Right cardiac atrium (tissue), 5 donors: ENCODE data around the gene TMEM158. TPM values are rescaled to one million over a fixed set of nuclear protein-coding genes. Genes with fewer than 3 reads are reported as not detected.
A peak's percentile ranks its signal among the peaks of the same experiment; 100 is the strongest.

Experiments
- ATAC-seq, 2 donors: fragments of 200-7000 bp; cut with Tn5 transposase; one replicate each; pipeline versions ENCODE4 v1.8.0 to v1.9.1; 2020; ENCODE audit warnings: moderate library complexity in 2 of 2, mild to moderate bottlenecking in 1 of 2
- DNase-seq, 3 donors: peaks; one replicate each; pipeline ENCODE4 v3.0.0-alpha.2; 2020
- H3K27ac ChIP-seq: one replicate; pipeline ENCODE4 v1.5.1; 2013; ENCODE audit warnings: mild to moderate bottlenecking, low read length, control low read depth, moderate library complexity
- H3K27me3 ChIP-seq: one replicate; pipeline ENCODE4 v1.6.1; 2013; ENCODE audit not compliant: control insufficient read depth, insufficient read depth
- H3K4me1 ChIP-seq: one replicate; pipeline ENCODE4 v1.6.1; 2013; ENCODE audit warnings: low read length; ENCODE audit not compliant: control insufficient read depth, insufficient read depth
- H3K4me3 ChIP-seq: one replicate; pipeline ENCODE4 v1.5.1; 2013; ENCODE audit warnings: low read length, control low read depth
- H3K9me3 ChIP-seq: one replicate; pipeline ENCODE4 v1.6.1; 2013; ENCODE audit warnings: low read length; ENCODE audit not compliant: control insufficient read depth
- WGBS: extraction: QIAGEN DNeasy Blood & Tissue Kit; methylation state at CpG from one replicate; pipeline ENCODE4 v1.1.7; 2013; 5-methylcytosine and 5-hydroxymethylcytosine counted together
- intact Hi-C, 4 donors: fragments of 100-400 bp; cut with DNase I; formaldehyde crosslinking; loops; one replicate each; pipeline versions ENCODE4 v1.11.0 to v1.14.0; 2022 to 2023
- long read RNA-seq, 4 donors: library from polyadenylated mRNA; unstranded; transcript quantifications; one replicate each; pipeline ENCODE4 v2.0.0, GENCODE V29; 2020 to 2021
- polyA plus RNA-seq: library from polyadenylated mRNA; stranded (reverse); fragments of 200-250 nt; gene quantifications from one replicate; pipeline ENCODE4 v1.2.3, GENCODE V29; 2013
- total RNA-seq, 4 donors: library from RNA; stranded (reverse); fragmentation: NEBNext Ultra II Directional; extraction: Animal tissue kit (Norgen Biotek cat#: 25700); gene quantifications; one replicate each; pipeline ENCODE4 v1.2.1, GENCODE V29; 2021
- donor health status: healthy with polysubstance abuse.
- donor health status: DM: no; HTN: yes; CAD: no.
- donor health status: DM: no; HTN: no; CAD: no.
- donor health status: DM: no; HTN: yes; CAD: no; lungs with severe emphysema.
- donor health status: DM: yes; HTN: yes; CAD: no.

The TMEM158 gene
- total RNA-seq: under 1 TPM in 3 of 4 donors, not detected in 1; 0.12 to 0.39 (median 0.17) TPM
- polyA plus RNA-seq: 0.20 TPM
- long read RNA-seq, donor 1: 0 reads
- long read RNA-seq, donor 2: 0 reads
- long read RNA-seq, donor 3: 0 reads
- long read RNA-seq, donor 4, partial matches to known transcripts: 0 of 1 reads
- long read RNA-seq, donor 4, other reads (novel, unspliced or antisense): 0 of 1 reads

- peak; percentile 95 to 96 for ATAC-seq
- Histone ChIP-seq H3K4me3 (peak within 1 kb of the TSS; percentile 78), H3K4me1 (no peaks in the 10 kb centered on the region), H3K27ac (no peak within 1 kb of the TSS), H3K9me3 (no peaks in the 10 kb centered on the region), H3K27me3 (no peaks in the 10 kb centered on the region)
- WGBS: 3% methylated on average over 63 of the region's 63 CpGs
- peak; percentile 82 to 92 (median 91) for DNase-seq
- intact Hi-C loops: loop anchor here in 2 of 4 donors (10.0 kb wide), 2 partner anchors 268 to 288 kb away; no protein-coding TSS in a partner anchor
Measured at GRCh38 chr3:45226206-45226915, at the start of gene TMEM158. TMEM158 (minus strand) TSS chr3:45226287; CDS start chr3:45226027, 260 bp downstream.

GRCh38 chr3:45275006-45275704 lies 49.1 kb upstream of the TMEM158 start:
- Histone ChIP-seq H3K4me1 (no peaks in the 10 kb centered on the region), H3K27ac (no peak overlapping the region), H3K27me3 (no peaks in the 10 kb centered on the region), H3K9me3 (peaks cover 2% of the 10 kb centered on the region), H3K4me3 (no peak overlapping the region)
- DNase-seq (no peak), ATAC-seq (no peak)
- intact Hi-C loops: no loop called here
- WGBS: 39% methylated on average over 5 of the region's 5 CpGs

GRCh38 chr3:45273681-45274515 lies 47.8 kb upstream of the TMEM158 start:
- DNase-seq: no peak
- Histone ChIP-seq H3K4me1 (no peaks in the 10 kb centered on the region), H3K9me3 (peaks cover 2% of the 10 kb centered on the region), H3K27me3 (no peaks in the 10 kb centered on the region), H3K27ac (no peak overlapping the region), H3K4me3 (no peak overlapping the region)
- intact Hi-C loops: no loop called here
- 59% methylated on average over 4 of the region's 4 CpGs for WGBS
- ATAC-seq: no peak

GRCh38 chr3:45272828-45273470 lies 46.9 kb upstream of the TMEM158 start:
- H3K27me3 ChIP-seq: no peaks in the 10 kb centered on the region
- ATAC-seq (no peak), DNase-seq (no peak)
- 77% methylated on average over 6 of the region's 6 CpGs for WGBS
- H3K4me3 ChIP-seq: no peak overlapping the region
- intact Hi-C loops: no loop called here
- H3K9me3 ChIP-seq: peaks cover 2% of the 10 kb centered on the region
- no peaks in the 10 kb centered on the region for H3K4me1 ChIP-seq
- H3K27ac ChIP-seq: no peak overlapping the region

GRCh38 chr3:45272032-45272810 lies 46.1 kb upstream of the TMEM158 start:
- WGBS: 75% methylated on average over 6 of the region's 6 CpGs
- intact Hi-C loops: no loop called here
- no peak for ATAC-seq
- Histone ChIP-seq H3K4me1 (no peaks in the 10 kb centered on the region), H3K27me3 (no peaks in the 10 kb centered on the region), H3K9me3 (peaks cover 2% of the 10 kb centered on the region), H3K4me3 (no peak overlapping the region), H3K27ac (no peak overlapping the region)
- no peak for DNase-seq

GRCh38 chr3:45269952-45270351 lies 43.9 kb upstream of the TMEM158 start:
- H3K4me3 ChIP-seq: no peak overlapping the region
- H3K27ac ChIP-seq: no peak overlapping the region
- no peak for DNase-seq
- no peaks in the 10 kb centered on the region for H3K4me1 ChIP-seq
- intact Hi-C loops: no loop called here
- H3K9me3 ChIP-seq: no peaks in the 10 kb centered on the region
- 31% methylated on average over 2 of the region's 2 CpGs for WGBS
- ATAC-seq: no peak
- H3K27me3 ChIP-seq: no peaks in the 10 kb centered on the region

GRCh38 chr3:45267097-45267496 lies 41.0 kb upstream of the TMEM158 start:
- H3K27me3 ChIP-seq: no peaks in the 10 kb centered on the region
- intact Hi-C loops: no loop called here
- no peak overlapping the region for H3K4me3 ChIP-seq
- no peak for DNase-seq
- no peaks in the 10 kb centered on the region for H3K9me3 ChIP-seq
- ATAC-seq: no peak
- H3K27ac ChIP-seq: no peak overlapping the region
- 81% methylated on average over 2 of the region's 2 CpGs for WGBS
- no peaks in the 10 kb centered on the region for H3K4me1 ChIP-seq

- intact Hi-C loops: no loop called here
- Histone ChIP-seq H3K4me1 (no peaks in the 10 kb centered on the region), H3K27ac (no peak overlapping the region), H3K9me3 (no peaks in the 10 kb centered on the region), H3K4me3 (no peak overlapping the region), H3K27me3 (no peaks in the 10 kb centered on the region)
- DNase-seq: no peak
- no peak for ATAC-seq
- WGBS: 56% methylated on average over 6 of the region's 6 CpGs
Measured at GRCh38 chr3:45261333-45262110, 35.4 kb upstream of the TMEM158 start.

- no peak overlapping the region for H3K27ac ChIP-seq
- intact Hi-C loops: no loop called here
- ATAC-seq: no peak
Measured at GRCh38 chr3:45259133-45259532, 33.0 kb upstream of the TMEM158 start.

More at GRCh38 chr3:45259133-45259532, 33.0 kb upstream of the TMEM158 start:
- no peaks in the 10 kb centered on the region for H3K9me3 ChIP-seq
- H3K4me1 ChIP-seq: no peaks in the 10 kb centered on the region
- no peak overlapping the region for H3K4me3 ChIP-seq
- no peaks in the 10 kb centered on the region for H3K27me3 ChIP-seq
- no peak for DNase-seq
